ENCODE data around the gene PAPLN.
A peak's percentile ranks its signal among the peaks of the same experiment; 100 is the strongest.
"Not testable (repeated sequence)": the region's sequence is repeated elsewhere in the genome, so short reads cannot be mapped to it uniquely, and the experiment has no call there.

The PAPLN gene

DNA sequence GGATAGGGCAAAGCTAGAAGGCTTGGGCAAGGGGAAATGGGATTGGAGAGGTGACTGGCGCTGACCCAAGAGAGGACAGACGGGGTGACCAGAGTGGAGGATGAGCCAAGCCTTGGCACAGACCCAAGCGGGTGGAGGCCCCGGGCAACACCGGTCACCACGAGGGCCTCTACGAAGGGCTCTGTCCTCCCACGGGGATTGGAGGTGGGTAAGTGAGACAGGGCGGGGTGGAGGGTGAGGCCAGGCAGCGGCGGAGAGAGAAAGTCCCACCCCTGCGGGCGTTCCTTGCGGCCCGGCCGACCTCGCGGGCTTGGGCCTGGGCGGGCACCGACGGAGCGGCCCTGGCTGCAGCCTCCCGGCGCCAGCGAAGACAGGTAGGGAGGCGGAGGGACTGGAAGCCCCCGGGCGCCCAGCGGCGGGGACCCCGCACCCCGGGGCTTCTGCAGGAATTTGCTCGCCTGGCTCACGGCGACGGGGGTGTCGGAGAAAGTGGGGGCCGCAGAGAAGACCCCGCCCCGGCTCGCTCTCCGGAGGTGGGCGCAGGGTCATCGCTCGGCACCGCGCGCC is at the start of gene PAPLN:
PAPLN (plus strand) TSS at position 288 of the 567 bp plus-strand sequence. CDS start 2,273 bp downstream, outside the sequence.
- no peak for DNase-seq (ENCODE audit: low spot score)

DNA sequence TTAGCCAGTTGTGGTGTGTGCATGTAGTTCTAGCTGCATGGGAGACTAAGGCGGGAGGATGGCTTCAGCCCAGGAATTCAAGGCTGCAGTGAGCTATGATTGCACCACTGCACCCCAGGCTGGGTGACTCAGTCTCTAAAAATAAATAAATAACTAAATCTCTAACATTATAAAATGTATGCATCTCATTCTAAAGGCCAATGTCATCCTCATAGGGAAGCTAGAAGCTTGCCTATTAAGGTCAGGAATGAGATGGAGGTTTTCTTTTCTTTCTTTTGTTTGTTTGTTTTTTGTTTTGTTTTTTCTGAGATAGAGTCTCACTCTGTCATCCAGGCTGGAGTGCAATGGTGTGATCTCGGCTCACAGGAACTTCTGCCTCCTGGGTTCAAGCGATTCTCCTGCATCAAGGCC is 48.8 kb upstream of the PAPLN start:
- DNase-seq (ENCODE audit: low spot score), result no peak

DNA sequence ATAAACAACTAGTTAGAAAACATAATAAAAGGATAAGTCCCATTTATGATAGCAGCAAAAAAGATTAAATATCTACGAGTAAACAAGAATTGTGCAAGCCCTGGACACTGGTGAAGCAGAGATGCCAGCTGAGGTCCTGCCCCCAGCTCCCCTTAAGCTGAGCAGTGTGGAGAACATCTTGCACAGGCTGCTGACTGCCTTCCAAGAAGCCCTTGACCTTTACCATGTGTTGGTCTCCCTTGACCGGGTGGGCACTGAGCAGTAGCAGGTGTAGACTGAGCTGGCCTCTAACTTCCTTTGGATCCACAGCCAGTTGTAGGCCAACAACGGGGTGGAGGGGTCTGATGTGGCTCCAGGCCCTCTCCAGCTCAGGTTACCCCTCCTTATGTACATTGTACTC is 47.7 kb upstream of the PAPLN start:
- no peak for DNase-seq (ENCODE audit: low spot score)

DNA sequence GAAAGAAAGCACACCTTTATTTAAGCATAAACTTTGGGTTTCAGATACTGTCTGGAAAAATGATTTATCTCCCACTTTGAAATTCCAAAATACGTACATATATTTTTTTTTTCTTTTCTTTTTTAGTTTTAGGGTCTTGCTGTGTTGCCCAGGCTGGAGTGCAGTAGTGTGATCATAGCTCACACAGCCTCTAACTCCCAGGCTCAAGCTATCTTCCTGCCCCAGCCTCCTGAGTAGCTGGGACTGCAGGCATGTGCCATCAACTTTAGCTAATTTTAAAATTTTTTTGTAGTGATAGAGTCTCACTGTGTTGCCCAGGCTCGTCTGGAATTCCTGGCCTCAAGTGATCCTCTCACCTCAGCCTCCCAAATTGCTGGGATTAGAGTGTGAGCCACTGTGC is 45.9 kb upstream of the PAPLN start:
- DNase-seq (ENCODE audit: low spot score), result no peak

- DNase-seq (ENCODE audit: low spot score), result not testable (repeated sequence)
These were observed 43.0 kb upstream of the PAPLN start for GRCh38 chr14:73194306-73194705.

- DNase-seq (ENCODE audit: low spot score), result no peak
These were observed 39.1 kb upstream of the PAPLN start for GRCh38 chr14:73198253-73198652.

DNA sequence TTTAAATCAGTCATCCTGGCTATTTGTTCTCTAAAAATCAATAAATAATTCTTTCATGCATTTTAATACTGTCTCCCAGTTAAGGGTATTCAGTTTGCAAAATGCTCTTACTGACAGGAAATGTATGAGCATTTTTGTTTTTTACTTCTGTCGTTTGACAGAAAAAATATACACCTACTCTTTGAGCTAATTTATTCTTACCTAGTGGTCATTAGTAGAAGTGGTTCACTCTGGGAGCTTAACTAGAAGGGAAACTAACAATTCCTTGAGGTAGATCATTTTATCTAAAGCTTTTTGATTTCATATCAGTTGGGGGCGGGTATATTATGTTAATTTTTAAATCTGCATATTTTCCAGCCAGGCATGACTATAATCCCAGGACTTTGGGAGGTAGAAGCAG is 33.8 kb upstream of the PAPLN start:
- no peak for DNase-seq (ENCODE audit: low spot score)

- no peak for DNase-seq (ENCODE audit: low spot score)
These were observed 29.7 kb upstream of the PAPLN start for GRCh38 chr14:73207615-73208014.

- DNase-seq (ENCODE audit: low spot score), result no peak
These were observed 28.9 kb upstream of the PAPLN start for GRCh38 chr14:73208390-73208789.

DNA sequence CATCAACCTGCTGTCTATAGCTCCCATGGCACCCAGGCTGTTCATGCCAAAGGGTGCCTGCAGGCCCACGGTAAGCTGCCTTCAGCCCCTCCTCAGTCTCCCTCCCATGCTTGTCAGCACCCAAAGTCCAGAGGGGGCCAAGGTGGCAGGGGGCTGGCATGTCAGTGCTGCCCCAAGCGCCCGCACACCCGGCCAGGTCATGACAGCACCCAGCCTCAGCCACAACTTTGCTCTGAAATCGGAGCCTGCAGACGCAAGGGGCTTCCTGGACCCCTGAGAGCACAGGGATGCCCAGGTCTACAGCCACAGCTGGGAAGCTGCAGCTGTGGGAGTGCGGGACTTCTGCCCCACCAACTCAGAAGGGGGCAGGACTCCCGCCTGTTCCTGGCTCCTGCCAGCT is 28.5 kb upstream of the PAPLN start:
- DNase-seq (ENCODE audit: low spot score), result no peak

- DNase-seq (ENCODE audit: low spot score), result no peak
These were observed 27.4 kb upstream of the PAPLN start for GRCh38 chr14:73209953-73210352.

- no peak for DNase-seq (ENCODE audit: low spot score)
These were observed 25.9 kb upstream of the PAPLN start for GRCh38 chr14:73211251-73212040.

DNA sequence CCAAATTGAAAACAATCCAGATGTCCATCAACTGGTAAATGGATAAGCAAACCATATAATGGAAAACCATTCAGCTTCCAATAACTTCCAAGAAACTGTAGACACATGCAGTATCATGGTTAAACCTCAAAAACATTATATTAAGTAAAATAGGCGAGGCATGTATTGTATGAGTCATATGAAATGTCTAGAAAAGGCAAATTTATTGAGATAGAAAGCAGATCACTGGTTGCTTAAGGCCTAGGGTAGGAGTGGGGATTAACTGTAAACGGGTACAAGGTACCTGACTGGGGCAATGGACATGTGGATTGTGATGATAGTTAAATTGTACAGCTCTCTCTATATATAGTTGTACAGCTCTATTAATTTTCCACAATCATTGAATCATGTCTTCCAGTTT is 21.3 kb upstream of the PAPLN start:
- no peak for DNase-seq (ENCODE audit: low spot score)

GRCh38 chr14:73217411-73217810 is 19.9 kb upstream of the PAPLN start:
- no peak for DNase-seq (ENCODE audit: low spot score)

DNA sequence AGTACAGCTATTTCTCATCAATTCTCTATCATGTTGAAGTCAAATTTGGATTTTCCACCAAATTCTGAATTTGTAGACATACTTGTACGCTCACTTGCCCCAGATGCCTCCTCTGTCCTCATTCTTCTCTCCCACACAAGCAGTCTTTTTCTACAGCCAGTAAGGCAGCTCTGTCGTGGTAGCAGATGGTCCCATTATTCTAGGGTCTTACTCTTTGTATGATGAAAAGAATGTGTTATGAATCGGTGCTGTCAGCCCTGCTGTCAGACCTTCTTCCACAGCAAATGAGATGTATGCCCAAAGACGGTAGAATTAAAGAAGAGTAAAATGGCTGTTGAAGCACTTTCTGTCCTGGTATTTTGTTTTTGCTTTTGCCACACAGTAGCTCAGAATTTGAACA is 17.2 kb upstream of the PAPLN start:
- no peak for DNase-seq (ENCODE audit: low spot score)

GRCh38 chr14:73220634-73221033 is 16.7 kb upstream of the PAPLN start:
- no peak for DNase-seq (ENCODE audit: low spot score)

DNA sequence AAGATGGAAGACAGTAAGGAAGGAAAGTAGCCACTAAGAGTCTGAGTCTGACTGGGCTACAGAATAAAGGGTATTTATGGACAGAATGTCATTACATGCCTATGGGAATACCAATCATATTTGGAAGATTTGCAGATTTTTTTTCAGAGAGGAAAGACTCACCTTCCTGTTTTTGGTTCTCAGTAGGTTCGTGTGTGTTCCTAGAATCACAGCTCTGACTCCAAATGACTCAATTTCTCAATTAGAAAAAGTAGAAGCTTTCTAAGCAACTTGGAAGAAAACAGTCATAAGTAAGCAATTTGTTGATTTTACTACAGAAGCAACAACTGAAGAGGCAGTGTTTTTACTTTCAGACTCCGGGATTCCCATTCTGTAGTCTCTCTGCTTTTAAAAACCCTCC is 15.4 kb upstream of the PAPLN start:
- no peak for DNase-seq (ENCODE audit: low spot score)

- peak; percentile 17 for DNase-seq (ENCODE audit: low spot score)
These were observed 14.3 kb upstream of the PAPLN start for GRCh38 chr14:73223049-73223448.

- DNase-seq (ENCODE audit: low spot score), result no peak
These were observed 11.8 kb upstream of the PAPLN start for GRCh38 chr14:73225496-73225895.

- DNase-seq (ENCODE audit: low spot score), result no peak
These were observed 9.2 kb upstream of the PAPLN start for GRCh38 chr14:73227812-73228781.

GRCh38 chr14:73230051-73230450 is 7.3 kb upstream of the PAPLN start:
- no peak for DNase-seq (ENCODE audit: low spot score)

- DNase-seq (ENCODE audit: low spot score), result peak; percentile 50
These were observed 5.1 kb upstream of the PAPLN start for GRCh38 chr14:73231981-73232851.
